ENCODE measurements around the gene ABLIM2.

Gene ABLIM2

GRCh38 chr4:8032381-8032780, 126.2 kb downstream of the ABLIM2 start:
- Histone ChIP-seq H3K4me1 (ENCODE audit: insufficient read depth, poor library complexity, severe bottlenecking) (peaks cover 10% of the 10 kb centered on the region), H3K27me3 (ENCODE audit: insufficient read depth, poor library complexity, severe bottlenecking) (no peaks in the 10 kb centered on the region), H3K36me3 (ENCODE audit: low read depth) (no peaks in the 10 kb centered on the region), H3K27ac (ENCODE audit: poor library complexity, severe bottlenecking) (no peak overlapping the region), H3K4me3 (ENCODE audit: severe bottlenecking) (no peak overlapping the region), H3K9me3 (ENCODE audit: severe bottlenecking) (no peaks in the 10 kb centered on the region)
- no peak for ATAC-seq (ENCODE audit: low read depth)
- TF ChIP-seq CTCF (IDR thresholded peaks at IDR 0.05; ENCODE audit: poor library complexity, severe bottlenecking): no peak
- DNase-seq (ENCODE audit: low spot score): no peak

- Histone ChIP-seq H3K4me3 (ENCODE audit: severe bottlenecking) (no peak overlapping the region), H3K27ac (ENCODE audit: poor library complexity, severe bottlenecking) (peak overlapping the region; percentile 23), H3K36me3 (ENCODE audit: low read depth) (no peaks in the 10 kb centered on the region), H3K9me3 (ENCODE audit: severe bottlenecking) (no peaks in the 10 kb centered on the region), H3K27me3 (ENCODE audit: insufficient read depth, poor library complexity, severe bottlenecking) (no peaks in the 10 kb centered on the region), H3K4me1 (ENCODE audit: insufficient read depth, poor library complexity, severe bottlenecking) (peaks cover 10% of the 10 kb centered on the region)
- no peak for TF ChIP-seq CTCF (IDR thresholded peaks at IDR 0.05; ENCODE audit: poor library complexity, severe bottlenecking)
- ATAC-seq (ENCODE audit: low read depth) (peak; percentile 59), DNase-seq (ENCODE audit: low spot score) (no peak)
These were observed 128.4 kb downstream of the ABLIM2 start for GRCh38 chr4:8030121-8030781.

GRCh38 chr4:8029689-8030088, 128.9 kb downstream of the ABLIM2 start:
- Histone ChIP-seq H3K27me3 (ENCODE audit: insufficient read depth, poor library complexity, severe bottlenecking) (no peaks in the 10 kb centered on the region), H3K4me1 (ENCODE audit: insufficient read depth, poor library complexity, severe bottlenecking) (peaks cover 10% of the 10 kb centered on the region), H3K4me3 (ENCODE audit: severe bottlenecking) (no peak overlapping the region), H3K27ac (ENCODE audit: poor library complexity, severe bottlenecking) (peak overlapping the region; percentile 23), H3K9me3 (ENCODE audit: severe bottlenecking) (no peaks in the 10 kb centered on the region), H3K36me3 (ENCODE audit: low read depth) (no peaks in the 10 kb centered on the region)
- DNase-seq (ENCODE audit: low spot score) (peak; percentile 80), ATAC-seq (ENCODE audit: low read depth) (peak; percentile 63)
- no peak for TF ChIP-seq CTCF (IDR thresholded peaks at IDR 0.05; ENCODE audit: poor library complexity, severe bottlenecking)

GRCh38 chr4:8028884-8029568, 129.6 kb downstream of the ABLIM2 start:
- ATAC-seq (ENCODE audit: low read depth): no peak
- Histone ChIP-seq H3K27ac (ENCODE audit: poor library complexity, severe bottlenecking) (no peak overlapping the region), H3K36me3 (ENCODE audit: low read depth) (no peaks in the 10 kb centered on the region), H3K4me1 (ENCODE audit: insufficient read depth, poor library complexity, severe bottlenecking) (peaks cover 10% of the 10 kb centered on the region), H3K9me3 (ENCODE audit: severe bottlenecking) (no peaks in the 10 kb centered on the region), H3K27me3 (ENCODE audit: insufficient read depth, poor library complexity, severe bottlenecking) (no peaks in the 10 kb centered on the region), H3K4me3 (ENCODE audit: severe bottlenecking) (no peak overlapping the region)
- DNase-seq (ENCODE audit: low spot score): no peak
- no peak for TF ChIP-seq CTCF (IDR thresholded peaks at IDR 0.05; ENCODE audit: poor library complexity, severe bottlenecking)

GRCh38 chr4:8028368-8028767, 130.2 kb downstream of the ABLIM2 start:
- TF ChIP-seq CTCF (IDR thresholded peaks at IDR 0.05; ENCODE audit: poor library complexity, severe bottlenecking): no peak
- H3K9me3 ChIP-seq (ENCODE audit: severe bottlenecking): no peaks in the 10 kb centered on the region
- no peaks in the 10 kb centered on the region for H3K36me3 ChIP-seq (ENCODE audit: low read depth)
- ATAC-seq (ENCODE audit: low read depth): no peak
- no peak overlapping the region for H3K4me3 ChIP-seq (ENCODE audit: severe bottlenecking)
- H3K27ac ChIP-seq (ENCODE audit: poor library complexity, severe bottlenecking): no peak overlapping the region
- DNase-seq (ENCODE audit: low spot score): no peak
- no peaks in the 10 kb centered on the region for H3K27me3 ChIP-seq (ENCODE audit: insufficient read depth, poor library complexity, severe bottlenecking)
- H3K4me1 ChIP-seq (ENCODE audit: insufficient read depth, poor library complexity, severe bottlenecking): peaks cover 10% of the 10 kb centered on the region
